CD1c-positive myeloid dendritic cell (primary cell): ENCODE results near the gene CREB3.

Experiments used
- DNase-seq: peaks from one replicate; pipeline ENCODE4 v3.0.0-alpha.2; 2016; ENCODE audit errors: extremely low spot score

Gene CREB3

GRCh38 chr9:35726931-35727330 lies 5.5 kb upstream of the CREB3 start:
- DNase-seq: peak; percentile 29

DNA sequence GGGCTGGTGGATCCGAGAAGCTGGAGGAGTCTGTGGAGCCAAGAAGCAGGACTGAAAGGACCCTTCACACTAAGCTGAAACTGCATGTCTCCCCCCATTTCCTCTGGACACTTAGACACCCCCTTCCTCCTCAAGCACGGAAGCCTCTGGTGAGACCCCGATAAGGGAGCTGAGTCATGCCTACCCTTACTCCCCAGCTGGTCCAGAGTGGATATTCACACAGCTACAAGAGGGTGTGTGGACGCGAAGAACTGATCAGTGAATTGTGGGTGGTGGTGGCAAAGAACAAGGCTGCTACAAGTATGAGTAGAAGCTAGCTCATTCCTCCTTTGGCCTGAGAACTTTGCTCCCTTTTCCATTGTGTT lies 4.8 kb upstream of the CREB3 start:
- DNase-seq: no peak

DNA sequence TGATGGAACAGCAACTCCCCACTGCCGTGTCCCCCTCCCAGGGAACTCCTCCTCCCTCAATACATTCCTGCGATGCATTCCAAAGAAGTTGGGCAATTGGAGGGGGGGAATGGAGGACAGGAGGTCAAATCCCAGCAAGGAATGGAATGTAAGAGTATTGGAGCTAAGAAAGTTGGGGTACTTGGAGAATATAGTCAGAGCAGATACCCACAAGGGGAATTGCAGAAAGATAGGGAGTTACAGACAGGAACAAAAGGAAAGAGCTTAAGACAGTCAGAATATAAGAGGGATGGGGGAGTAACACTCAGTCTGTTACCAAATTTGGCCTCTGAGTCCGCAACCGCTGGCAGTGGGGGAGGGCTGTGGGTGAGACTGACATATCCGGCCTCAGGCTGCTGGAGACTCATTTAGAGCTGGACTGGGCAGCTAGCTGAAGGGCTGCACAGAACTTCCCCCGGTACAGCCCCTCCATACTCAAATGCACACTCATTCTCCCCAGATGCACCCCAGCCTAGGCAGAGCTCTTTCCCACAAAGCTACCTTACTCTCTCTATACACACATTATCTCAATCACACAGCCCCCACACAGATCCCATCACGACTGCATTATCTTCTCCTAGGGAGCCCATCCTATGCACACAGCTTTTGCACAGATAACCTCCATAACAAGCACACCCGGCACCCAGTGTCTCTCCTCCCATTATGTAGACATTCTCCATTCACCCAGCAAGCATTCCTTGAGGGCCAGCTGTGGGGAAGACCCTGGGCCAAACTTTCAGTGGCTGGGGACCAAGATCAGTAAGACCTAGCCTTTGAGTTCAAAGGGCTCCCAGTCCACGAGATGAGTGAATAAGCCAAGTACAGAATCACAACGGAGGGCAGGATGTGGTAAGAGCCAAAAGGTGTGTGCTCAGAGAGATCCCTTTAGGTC lies 4.2 kb upstream of the CREB3 start:
- DNase-seq: peak; percentile 52

DNA sequence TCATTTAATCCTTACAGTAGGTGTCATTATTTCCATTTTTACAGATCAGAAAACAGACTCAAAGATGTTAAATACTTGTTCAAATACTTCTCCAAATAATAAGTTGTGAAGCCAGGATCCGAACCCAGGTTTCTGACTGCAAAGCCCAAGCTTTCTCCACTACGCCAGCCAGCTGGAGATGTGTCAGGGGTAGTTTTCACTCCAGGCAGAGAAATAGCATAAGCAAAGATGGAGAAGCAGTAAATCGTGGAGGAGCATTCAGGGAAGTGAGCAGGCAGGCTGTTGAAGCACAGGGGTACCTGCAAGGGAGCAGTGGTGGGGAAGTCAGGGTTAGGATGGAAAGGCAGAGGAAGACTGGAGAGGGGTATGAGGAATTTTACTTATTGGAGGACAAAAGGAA lies 3.4 kb upstream of the CREB3 start:
- DNase-seq: no peak

- peak; percentile 78 for DNase-seq
These were observed 2.6 kb upstream of the CREB3 start for GRCh38 chr9:35729700-35730485.

DNA sequence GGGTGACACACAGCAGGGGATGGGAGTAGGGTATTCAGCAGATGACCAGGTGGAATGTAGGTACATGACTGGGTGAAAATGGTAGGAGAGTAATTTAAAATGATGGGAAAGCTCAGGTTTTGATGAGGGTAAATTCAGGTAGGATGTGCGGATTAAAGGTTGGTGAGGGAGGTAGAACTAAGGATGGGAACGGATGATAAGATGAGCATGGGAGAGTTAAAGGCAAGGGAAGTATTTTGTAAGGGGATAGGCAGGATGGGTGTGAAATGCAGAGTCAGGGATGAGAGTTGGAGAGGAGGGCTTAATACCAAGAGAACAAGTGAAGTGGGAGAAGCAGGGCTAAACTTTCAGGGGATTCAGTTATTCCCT lies 2.0 kb upstream of the CREB3 start:
- DNase-seq: peak; percentile 10

GRCh38 chr9:35731415-35732184 lies 866 bp upstream of the CREB3 start:
- no peak for DNase-seq

- peak; percentile 49 for DNase-seq
These were observed 505 bp downstream of the CREB3 start for GRCh38 chr9:35732800-35733541.

DNA sequence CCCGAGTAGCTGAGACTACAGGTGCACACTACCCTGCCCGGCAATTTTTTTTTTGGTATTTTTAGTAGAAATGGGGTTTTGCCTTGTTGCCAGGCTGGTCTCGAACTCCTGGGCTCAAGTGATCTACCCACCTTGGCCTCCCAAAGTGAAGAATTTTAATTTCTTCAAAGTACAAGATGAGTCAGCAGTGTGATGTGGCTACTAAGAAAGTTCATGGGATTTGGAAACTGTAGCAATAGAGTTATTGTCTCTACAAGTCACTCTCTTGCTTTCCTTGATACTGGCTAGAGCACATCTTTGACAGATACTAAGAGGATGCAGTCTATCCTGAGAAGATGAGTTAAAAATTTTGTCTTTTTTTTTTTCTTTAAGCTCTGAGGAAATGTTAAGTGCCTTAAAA lies 1.6 kb downstream of the CREB3 start:
- no peak for DNase-seq

DNA sequence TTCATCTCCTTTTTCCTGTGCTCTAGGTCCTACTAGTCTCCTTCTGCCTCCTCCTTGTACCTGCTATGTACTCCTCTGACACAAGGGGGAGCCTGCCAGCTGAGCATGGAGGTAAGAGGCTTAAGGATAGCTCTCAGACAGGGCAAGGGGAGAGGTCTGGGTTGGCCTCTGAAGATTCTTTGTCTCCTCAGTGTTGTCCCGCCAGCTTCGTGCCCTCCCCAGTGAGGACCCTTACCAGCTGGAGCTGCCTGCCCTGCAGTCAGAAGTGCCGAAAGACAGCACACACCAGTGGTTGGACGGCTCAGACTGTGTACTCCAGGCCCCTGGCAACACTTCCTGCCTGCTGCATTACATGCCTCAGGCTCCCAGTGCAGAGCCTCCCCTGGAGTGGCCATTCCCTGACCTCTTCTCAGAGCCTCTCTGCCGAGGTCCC lies 3.8 kb downstream of the CREB3 start:
- DNase-seq: peak; percentile 65

GRCh38 chr9:35737143-35737542 lies 4.7 kb downstream of the CREB3 start:
- DNase-seq: no peak

DNA sequence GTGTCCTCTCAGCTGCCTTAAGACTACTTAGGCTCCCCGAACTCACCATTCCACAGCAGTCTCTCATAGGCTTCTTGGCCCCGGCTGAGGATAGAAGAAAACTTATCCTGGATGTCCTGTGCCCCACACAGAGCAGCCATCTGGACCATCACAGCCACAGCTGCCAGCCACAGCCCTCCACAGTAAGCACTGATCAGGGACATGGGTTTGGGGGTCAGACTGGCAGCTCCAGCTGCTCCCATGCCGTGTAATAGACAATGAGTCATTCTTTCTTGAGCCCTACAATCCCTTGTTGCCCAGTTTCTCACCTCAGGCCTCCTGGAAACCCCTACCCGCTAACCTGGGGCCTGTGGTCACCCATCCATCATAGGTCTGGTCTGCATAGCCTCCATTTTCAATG lies 5.7 kb downstream of the CREB3 start:
- no peak for DNase-seq

DNA sequence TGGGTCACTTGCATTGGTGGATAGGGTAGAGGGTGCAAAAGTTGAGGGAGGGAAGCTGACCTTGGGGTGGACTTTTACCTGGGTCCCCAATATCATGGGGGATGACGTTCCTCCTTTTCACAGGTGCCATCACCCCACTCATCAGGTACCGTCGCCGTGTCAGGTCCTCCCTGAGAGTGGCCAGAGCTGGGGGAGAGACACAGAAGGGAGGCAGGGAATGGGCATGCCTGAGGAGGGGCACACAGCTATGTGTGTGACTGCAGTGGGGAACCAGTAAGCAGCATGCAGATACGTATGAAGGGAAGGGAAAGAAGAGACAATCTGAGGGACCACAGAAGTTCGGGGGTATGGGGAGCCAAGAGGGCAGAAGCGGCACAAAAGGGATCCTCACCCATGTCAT lies 6.5 kb downstream of the CREB3 start:
- no peak for DNase-seq

DNA sequence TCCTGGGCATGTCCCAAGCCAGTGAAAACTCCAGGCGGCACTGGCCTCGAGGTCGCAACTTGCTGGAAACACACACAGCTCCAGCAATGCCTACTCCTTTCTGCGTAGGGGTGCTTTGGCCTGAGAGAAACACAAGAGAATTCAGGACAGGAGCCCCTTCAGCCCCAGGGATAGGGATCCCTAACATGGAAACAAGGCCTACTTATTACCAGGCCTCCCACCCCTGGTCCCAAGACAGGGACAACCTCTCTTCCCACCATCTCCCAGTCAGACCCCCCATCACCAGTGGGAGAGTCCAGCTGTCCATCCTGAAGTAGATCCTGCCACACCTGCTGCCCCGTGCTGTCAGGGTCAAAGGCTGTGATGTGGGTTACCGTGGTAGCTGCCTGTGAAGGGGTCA lies 7.8 kb downstream of the CREB3 start:
- no peak for DNase-seq

- DNase-seq: no peak
These were observed 9.3 kb downstream of the CREB3 start for GRCh38 chr9:35741740-35742139.

- peak; percentile 46 for DNase-seq
These were observed 11.0 kb downstream of the CREB3 start for GRCh38 chr9:35743452-35743851.

- DNase-seq: no peak
These were observed 11.5 kb downstream of the CREB3 start for GRCh38 chr9:35743880-35744518.

DNA sequence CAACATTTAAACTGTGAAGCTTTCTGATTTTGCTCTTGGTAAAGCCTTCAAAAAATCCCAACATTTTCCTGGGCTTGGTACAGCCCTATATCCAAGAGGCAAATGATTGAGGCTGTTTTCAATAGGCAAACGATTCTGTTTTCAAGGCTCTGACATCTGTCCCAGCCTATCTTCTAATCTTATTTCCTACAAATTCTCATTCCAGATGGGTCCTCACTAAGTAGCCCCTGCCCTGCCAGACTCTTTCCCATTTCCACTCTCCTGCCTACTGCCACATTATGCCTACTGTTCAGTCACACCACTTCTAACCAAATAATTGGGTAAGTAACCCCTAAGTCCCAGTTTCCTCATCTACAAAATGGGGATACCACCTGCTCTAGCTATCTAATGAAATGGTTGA lies 13.1 kb downstream of the CREB3 start:
- DNase-seq: no peak

- no peak for DNase-seq
These were observed 14.1 kb downstream of the CREB3 start for GRCh38 chr9:35746583-35746982.

DNA sequence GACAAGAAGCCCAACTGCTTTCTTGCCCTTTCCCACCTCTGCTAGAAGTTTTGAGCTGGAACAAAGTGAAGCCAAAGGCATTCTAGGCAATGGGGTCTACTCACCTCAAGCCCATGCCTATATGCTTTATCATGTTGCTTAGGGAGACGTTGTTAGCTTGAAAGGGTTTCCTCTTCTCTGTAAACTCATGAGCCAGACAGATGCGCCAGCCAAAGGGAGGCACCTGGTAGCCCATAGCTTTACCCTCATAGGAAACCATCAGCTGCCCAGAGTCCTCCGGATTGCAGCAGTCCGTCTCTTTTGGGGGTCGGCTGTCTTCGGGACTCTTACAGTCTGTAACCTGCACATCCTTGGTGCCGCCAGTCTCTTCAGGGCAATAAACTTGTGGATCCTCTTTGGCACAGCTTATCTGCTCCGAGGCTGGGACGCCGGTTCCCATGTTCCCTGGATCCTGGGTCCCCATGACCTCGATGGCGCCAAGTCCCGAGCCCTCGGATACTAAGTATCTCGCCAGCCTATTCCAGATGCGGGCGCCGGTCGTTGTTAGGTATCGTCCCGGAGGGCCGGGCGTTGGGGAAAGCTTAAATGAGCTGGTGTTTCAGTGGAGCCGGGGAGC lies 15.9 kb downstream of the CREB3 start:
- no peak for DNase-seq
